ENCODE data around the gene ZNF287.
A peak's percentile ranks its signal among the peaks of the same experiment; 100 is the strongest.
"Not testable (repeated sequence)": the region's sequence is repeated elsewhere in the genome, so short reads cannot be mapped to it uniquely, and the experiment has no call there.

The ZNF287 gene

DNA sequence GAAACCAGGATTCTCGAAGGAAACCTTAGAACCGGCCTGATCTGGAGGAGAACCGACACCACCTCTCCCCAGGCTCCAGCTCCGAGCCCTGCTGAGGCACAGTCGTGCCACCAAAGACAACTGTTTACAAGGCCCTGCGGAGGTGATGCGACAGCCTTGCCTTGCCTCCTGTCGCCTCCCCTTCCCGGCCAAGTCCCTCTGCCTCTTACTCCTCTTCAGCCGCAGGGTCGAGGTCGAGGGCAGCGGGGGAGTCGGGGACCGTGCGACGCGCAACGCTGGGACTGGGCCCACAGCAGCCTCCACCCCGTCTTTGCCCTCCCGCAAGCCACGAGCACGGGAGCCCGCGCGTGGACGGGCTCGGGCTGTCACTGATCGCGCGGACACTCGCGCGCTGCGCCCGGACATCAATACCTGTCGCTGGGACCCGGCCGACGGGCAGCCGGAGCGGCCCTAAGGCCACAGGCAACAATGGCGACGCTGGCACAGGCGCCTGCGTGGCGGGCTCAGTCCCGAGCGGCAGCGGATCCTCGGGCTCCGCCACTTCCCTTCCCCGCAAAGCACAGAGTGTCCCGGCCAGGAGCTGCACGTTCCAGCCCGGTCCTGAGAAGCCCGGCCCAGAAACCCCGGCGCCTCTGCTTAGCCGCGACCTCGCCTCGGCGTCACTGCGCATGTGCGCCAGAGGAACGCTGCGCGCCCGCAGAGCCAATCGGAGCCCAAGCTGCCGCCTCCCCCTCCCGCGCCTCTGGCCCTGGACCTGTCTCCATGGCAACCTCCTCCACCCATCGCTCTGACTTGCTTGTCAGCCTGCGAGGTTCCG, at the start of gene ZNF287:
Gene ZNF287, minus strand, starts transcription at position 664 of the 817 bp plus-strand sequence. CDS start 1,473 bp downstream, outside the sequence.
- peak; percentile 79 to 87 for DNase-seq (ENCODE audit: low read depth in 2 of 2, low spot score in 1 of 2)

DNA sequence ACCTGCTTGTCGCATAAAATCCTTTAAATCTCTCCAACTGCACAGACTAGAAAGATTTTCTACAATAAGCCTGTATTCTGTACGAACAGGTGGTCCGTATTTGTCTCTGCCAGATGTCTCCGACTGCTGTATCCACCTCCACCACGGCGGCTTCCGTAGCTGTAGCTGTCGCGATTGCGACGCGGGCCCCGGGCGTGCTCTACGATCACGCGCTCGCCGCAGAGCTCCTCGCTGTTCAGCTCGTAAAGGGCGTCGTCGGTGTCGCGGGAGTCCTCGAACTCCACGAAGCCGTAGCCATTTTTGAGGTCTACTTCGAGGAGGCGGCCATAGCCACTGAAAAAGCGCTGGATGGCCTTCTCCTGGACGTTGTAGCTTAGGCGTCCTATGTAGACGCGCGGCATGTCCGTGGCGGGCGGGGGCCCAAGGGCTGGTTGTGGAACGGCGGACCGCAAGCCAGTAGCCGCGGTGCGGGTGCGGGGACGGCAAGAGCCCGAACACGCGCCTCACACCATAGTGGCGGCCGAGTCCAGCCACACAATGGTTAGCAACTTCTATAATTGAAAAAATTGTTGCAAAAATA, 48.6 kb upstream of the ZNF287 start:
- no peak for DNase-seq (ENCODE audit: low read depth in 2 of 2, low spot score in 1 of 2)

DNA sequence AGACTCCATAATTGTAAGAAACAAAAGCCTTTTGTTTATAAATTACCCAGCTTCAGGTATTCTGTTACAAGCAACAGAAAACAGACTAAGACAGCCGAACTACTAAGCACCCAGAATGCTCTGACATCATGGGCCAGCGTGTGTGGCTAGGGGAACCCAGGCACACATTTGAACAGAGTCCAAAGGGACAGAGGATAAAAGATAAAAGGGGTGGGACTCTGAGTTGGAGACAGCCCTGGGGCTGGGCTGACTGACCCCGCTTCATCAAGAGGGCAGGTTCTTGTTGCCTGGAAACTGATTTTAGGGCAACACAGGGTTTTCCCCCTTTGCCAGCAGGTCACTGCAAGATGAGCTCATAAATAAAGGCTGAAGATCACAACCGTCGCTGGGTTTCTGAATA, 30.5 kb upstream of the ZNF287 start:
- no peak for DNase-seq (ENCODE audit: low read depth in 2 of 2, low spot score in 1 of 2)

DNA sequence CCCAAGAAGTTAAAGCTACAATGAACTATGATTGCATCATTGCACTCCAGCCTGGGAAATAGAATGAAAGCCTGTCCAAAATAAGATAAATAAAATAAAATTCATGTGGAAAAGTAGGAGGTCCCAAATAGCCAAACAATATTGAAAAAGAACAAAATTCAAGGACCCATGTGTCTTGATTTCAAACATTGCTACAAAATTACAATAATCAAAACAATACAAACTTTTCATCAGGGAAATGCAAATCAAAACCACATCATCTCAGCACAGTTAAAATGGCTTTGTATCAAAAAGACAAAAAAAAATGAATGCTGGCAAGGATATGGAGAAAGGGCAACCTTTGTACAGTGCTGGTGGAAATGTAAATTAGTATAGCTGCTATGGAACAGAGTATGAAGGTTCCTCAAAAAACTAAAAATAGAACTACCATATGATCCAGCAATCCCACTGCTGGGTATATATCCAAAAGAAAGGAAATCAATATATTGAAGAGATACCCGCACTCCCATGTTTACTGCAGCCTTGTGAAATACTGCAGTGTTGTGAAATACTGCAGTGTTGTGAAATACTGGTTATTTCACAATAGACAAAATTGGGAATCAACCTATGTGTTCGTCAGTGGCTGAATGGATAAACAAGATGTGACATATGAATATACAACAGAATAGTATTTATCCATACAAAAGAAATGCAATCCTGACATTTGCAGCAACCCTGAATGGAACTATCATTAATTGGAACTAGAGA, 24.5 kb upstream of the ZNF287 start:
- DNase-seq (ENCODE audit: low read depth in 2 of 2, low spot score in 1 of 2), result no peak

DNA sequence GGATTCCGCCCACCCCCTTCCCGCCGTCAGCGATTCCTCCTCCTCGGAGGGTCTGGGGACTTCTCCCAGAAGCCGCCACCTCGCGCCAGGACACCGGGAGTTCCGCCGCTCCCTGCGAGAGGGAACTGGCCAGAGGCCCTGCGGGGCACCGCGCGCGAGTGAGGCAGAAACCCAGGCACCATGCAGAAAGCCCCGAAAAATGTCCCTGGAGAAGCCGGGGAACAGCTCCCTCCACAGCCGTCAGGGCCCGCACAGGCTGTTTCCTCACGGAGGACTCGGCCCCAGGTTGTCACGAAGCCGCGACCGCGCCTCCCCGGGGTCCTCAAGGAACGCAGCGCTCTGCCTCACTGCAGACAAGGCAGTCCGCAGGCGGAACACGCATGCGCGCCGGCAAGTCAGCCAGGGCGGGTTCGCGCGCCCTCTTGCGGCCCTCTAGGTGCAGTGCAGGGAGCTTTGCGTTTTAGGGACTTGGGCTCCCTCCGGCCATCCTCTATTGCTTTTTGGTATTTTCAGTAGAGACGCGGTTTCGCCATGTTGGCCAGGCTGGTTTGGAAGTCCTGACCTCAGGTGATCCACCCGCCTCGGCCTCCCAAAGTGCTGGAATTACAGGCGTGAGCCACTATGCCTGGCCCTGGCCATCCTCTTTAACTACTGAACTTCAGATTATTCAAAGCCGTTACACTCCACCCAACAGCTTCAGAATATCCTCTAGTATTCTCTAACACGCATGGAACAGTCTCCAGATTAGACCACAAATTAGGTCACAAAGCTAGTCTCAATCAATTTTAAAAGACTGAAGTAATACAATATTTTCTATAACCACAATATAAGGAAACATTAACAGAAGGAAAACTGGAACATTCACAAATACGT, 20.3 kb upstream of the ZNF287 start:
- peak; percentile 83 to 88 for DNase-seq (ENCODE audit: low read depth in 2 of 2, low spot score in 1 of 2)

DNA sequence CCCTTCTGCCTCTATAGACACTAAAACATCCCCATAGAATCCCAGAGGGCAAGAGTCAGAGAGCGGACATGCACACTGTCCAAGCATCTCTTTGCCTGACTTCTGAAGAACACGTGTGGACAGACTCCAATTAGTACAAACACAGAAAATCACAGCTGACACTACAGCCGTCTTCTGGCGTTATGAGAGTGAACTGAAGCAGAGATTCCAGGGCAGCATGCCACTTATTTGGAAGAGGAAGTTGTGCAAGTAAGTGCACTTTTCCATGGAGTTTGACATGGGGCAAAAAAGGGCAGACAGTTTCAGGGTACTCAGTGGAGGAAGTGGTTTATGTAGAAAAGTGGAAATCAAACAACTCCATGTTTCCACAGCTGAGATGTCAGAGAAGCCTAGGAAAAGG, 16.8 kb upstream of the ZNF287 start:
- no peak for DNase-seq (ENCODE audit: low read depth in 2 of 2, low spot score in 1 of 2)

DNA sequence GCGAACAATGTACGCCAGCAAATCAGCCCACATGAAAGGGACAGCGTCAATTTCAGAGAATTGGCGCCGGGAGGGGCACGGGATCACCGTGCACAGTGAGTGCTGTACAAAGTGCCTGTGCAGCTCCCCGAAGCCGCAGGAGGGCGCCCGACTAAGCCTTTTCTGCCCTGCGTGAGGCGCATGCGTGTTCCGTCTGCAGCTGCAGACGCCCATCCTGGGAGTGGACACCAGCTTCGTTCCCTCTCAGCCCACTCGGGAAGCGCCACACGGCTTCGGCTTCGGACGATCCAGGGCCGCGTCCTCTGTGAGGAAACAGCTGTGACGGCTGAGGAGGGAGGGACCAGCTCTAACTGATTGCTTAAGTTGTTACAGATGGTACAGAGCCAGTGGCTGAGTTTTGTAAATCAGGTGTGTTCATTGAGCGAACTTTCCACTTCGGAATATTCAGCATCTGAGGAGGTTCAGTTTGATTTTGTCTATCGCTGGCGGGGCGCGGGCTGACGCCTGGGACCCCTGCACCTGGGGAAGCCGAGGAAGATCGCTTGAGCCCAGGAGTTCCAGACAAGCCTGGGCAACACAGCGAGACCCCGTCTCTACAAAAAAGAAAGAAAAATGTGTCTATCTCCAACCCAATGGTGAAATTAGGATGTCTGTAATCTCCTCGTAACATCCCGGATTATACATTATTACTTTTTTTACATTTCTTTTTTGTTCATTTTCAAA, 15.4 kb upstream of the ZNF287 start:
- peak; percentile 80 to 82 for DNase-seq (ENCODE audit: low read depth in 2 of 2, low spot score in 1 of 2)

DNA sequence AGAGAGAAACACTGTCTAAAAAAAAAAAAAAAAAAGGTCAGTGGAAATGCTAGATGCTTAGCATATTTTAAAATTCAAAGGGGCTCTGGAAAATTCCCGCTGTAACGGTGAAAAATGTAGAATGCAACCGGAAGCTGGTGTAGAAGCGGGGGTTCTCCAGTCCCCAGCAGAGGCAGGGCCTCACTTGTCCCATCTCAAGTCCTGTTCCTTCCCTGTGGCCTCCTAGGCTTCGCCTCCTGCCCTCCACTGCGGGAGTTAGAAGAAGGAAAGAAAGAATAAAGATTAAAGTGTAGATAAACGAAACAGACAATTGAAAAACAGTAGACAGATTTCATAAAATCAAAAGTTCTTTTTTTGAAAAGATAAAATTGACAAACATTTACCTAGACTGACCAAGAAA, 14.8 kb upstream of the ZNF287 start:
- no peak for DNase-seq (ENCODE audit: low read depth in 2 of 2, low spot score in 1 of 2)

DNA sequence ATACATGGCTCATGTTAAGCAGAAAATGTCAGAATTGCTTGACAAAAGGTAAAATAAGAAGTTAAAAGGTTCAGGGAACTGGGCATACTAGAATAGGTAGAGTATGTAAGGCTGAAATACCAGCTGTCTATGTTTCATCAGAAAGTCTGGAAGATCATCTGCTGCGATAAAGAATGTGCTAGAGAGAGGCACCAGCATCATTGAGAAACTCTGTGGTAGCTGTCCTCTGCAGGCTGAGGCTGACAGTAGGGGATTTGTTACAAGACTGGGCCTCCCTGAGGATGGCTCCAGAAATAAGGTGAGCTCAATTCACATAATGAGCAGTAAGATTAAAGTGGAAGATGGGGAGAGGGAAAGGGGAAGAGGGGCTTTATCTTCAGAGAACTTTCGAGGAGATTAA, 4.5 kb upstream of the ZNF287 start:
- no peak for DNase-seq (ENCODE audit: low read depth in 2 of 2, low spot score in 1 of 2)

DNA sequence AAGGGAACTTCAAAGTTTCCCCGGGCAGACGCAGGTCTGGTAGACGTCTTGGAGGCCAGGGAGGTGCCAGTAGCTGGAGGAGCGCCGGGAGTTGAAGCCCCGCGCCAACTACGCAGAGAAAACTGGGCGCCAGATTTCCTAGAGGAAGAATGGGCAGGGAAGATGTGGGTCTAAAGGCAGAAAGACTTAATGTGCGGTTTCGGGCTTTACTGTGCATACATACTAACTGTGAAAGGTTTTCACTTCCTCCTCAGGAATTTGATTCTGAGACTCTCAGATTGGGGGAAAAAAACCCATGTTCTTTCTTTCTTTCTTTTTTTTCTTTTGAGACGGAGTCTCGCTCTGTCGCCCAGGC, 331 bp upstream of the ZNF287 start:
- no peak for DNase-seq (ENCODE audit: low read depth in 2 of 2, low spot score in 1 of 2)

DNA sequence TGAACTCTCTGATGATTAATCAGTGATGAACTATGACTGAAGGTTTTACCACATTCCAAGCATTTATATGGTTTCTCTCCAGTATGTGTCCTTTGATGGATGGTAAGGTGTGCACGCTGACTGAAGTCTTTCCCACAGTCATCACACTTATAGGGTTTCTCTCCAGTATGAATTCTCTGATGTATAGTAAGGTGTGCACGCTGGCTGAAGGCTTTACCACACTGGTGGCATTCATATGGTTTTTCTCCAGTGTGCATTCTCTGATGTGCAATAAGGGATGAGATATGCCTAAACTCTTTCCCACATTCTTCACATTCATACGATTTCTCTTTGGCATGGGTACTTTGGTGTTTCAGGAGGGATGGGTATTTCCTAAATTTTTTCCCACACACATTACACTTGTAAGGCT, 16.4 kb downstream of the ZNF287 start:
- DNase-seq (ENCODE audit: low read depth in 2 of 2, low spot score in 1 of 2), result no peak

DNA sequence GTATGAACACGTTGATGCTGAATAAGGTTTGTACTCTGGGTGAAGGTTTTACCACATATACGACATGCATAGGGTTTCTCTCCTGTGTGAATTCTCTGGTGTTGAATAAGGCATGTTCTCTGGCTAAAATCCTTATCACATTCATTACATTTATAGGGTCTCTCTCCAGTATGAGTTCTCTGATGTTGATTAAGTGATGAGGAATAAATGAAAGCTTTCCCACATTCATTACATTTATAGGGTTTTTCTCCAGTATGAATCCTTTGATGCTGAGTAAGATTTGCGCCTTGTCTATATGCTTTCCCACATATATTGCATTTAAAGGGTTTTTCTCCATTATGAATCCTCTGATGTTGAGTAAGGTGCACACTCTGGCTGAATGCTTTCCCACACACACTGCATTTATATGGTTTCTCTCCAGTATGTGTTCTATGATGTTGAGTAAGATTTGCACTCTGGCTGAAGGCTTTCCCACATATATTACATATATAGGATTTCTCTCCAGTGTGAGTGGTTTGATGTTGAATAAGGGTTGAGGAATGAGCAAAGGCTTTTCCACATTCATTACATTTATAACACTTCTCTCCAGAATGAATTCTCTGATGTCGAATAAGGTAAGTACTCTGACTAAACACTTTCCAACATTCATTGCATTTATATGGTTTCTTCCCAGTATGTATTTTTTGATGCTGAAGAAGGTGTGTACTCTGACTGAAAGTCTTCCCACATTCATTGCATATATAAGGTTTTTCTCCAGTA, 16.9 kb downstream of the ZNF287 start:
- DNase-seq (ENCODE audit: low read depth in 2 of 2, low spot score in 1 of 2), result no peak

DNA sequence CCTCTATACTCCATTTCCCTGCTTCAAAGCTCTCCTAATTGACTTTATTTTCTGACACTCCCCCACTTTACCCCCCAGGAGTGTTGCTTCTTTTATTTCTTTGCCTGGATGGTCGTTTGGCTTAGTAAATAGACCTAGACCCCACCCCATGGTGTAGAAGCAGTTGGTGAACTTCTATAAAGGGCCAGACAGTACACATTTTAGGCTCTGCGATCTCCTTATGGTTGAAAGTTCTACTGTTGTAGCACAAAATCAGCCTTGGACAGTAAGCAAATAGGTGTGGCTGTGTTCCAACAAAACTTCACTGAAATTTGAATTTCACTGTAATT, 31.9 kb downstream of the ZNF287 start:
- no peak for DNase-seq (ENCODE audit: low read depth in 2 of 2, low spot score in 1 of 2)

DNA sequence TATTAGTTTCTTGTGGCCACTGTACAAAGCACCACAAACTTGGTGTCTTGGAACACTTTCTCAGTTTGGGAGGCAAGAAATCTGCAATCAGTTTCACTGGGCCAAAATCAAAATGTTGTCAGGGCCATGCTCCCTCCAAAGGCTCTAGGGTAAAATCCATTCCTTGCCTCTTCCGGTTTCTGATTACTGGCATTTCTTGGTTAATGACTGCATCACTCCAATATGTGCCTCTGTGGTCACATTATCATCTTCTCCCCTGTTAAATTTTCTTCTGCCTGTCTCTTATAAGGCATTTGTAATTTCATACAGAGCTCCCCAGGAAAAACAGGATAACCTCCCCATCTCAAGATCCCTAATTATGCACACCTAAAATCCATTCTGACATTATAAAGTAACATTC, 34.8 kb downstream of the ZNF287 start:
- no peak for DNase-seq (ENCODE audit: low read depth in 2 of 2, low spot score in 1 of 2)

DNA sequence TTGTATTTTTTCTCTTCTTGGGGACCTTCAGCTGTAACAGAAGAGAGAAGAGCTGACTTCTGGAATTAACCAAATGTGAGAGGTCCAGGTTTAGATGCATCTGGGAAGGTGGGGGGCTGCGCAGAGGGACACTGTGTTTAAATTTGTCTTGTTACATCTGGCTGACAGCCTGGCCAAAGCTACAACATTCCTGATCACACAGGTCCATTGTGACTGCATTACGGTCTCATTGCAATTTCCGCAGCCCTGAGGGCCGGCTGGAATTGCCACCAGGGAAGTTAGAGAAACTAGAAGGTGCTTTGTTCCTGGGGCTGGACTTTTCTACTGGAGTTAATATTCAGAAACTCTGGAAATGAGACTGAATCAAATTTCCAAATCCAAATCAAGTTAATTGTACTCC, 39.1 kb downstream of the ZNF287 start:
- DNase-seq (ENCODE audit: low read depth in 2 of 2, low spot score in 1 of 2), result no peak

DNA sequence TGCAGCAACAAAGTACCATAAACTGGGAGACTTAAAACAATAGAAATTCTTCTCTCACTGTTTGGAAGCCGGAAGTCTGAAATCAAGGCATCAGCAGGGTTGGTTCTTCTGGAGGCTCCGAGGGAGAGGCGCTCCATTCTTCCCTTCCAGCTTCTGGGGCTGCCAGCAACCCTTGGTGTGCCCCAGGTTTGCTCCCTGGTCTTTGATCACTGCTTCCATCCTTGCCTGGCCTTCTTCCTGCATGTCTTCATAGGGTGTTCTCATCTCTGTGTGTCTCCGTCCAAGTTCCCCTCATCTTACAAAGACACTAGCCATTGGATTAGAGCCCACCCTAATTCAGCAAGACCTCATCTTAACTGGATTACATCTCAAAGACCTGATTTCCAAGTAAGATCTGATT, 41.7 kb downstream of the ZNF287 start:
- no peak for DNase-seq (ENCODE audit: low read depth in 2 of 2, low spot score in 1 of 2)

DNA sequence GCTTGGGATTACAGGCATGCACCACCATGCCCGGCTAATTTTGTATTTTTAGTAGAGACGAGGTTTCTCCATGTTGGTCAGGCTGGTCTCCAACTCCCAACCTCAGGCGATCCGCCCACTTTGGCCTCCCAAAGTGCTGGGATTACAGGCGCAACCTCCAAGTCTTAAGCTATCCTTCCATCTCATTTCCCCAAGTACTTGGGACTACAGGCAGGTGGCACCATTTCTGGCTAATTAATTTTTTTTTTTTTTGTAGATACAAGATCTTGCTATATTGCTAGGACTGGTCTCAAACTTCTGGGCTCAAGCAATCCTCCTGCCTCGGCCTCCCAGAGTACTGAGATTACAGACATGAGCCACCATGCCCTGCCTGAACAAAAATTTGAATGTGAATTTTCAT, 43.4 kb downstream of the ZNF287 start:
- not testable (repeated sequence) for DNase-seq (ENCODE audit: low read depth in 2 of 2, low spot score in 1 of 2)

DNA sequence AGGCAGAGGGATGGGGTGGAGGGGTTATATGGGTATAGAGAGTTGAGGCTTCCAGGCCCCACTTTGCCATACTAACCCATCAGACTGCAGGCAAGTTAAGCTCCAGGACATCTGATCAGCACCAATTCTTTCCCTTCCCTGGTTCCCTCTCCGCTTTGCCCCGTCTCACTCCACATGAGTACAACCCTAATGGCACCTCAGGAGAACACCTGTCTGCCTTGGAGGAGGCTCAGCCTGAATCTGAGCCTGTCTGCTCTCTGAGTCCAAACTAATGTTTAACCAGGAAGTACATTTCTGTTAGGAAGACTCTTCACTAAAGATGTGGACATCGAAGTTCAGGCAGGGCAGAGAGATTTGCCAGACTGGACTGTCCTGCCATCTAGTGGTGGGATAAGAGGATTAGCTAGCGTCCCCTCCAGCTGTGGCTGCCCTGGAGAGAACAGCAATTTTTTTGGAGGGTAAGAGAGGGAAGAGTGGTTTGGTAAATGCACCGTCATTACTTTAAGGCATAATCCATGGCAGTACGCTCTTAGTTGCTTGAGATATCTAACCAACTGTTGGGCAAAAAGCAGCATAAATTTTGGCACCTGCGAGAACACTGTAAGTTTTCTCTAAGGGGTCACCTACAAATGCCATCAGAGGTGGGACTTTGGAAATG, 47.8 kb downstream of the ZNF287 start:
- DNase-seq (ENCODE audit: low read depth in 2 of 2, low spot score in 1 of 2), result peak; percentile 20 to 32

DNA sequence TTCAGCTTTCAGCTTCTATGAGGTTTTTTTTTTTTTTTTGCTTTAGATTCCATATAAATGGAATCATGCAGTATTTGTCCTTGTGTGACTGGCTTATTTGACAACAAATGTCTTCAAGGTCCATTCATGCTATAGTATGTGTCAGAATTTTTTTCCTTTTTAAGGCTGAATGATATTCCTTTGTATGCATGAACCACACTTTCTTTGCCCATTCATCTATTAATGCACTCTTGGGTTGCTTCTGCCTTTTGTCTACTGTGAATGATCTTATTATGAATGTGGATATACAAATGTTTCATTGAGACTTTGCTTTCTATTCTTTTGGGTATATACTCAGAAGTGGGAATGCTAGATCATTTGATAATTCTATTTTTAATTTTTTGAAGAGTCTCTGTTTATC, 50.0 kb downstream of the ZNF287 start:
- DNase-seq (ENCODE audit: low read depth in 2 of 2, low spot score in 1 of 2), result no peak

DNA sequence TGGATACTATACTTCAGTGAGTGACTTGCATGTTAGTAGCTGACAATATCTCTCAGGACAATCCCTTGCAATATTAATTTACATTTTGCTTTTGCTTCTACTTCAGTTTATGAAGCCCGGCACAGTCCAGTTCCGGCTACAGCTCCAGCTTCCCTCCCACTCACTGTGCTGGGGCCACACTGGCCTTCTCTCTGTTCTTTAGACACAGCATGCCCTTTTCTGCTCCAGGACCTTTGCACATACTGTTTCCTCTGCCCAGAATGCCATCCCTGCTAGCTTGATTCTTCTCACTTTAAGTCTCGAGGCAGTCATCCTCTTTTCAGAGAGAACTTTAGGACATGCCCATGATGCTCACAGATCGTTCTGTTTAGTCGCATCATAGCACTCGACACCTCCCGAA, 51.5 kb downstream of the ZNF287 start:
- DNase-seq (ENCODE audit: low read depth in 2 of 2, low spot score in 1 of 2), result no peak
